ENCODE measurements around the gene RAB22A. TPM values are rescaled to one million over a fixed set of nuclear protein-coding genes. Genes with fewer than 3 reads are reported as not detected.

Gene RAB22A
- total RNA-seq, 4 donors from 2014 or later: 4.2 to 25.9 (median 20.7) TPM

DNA sequence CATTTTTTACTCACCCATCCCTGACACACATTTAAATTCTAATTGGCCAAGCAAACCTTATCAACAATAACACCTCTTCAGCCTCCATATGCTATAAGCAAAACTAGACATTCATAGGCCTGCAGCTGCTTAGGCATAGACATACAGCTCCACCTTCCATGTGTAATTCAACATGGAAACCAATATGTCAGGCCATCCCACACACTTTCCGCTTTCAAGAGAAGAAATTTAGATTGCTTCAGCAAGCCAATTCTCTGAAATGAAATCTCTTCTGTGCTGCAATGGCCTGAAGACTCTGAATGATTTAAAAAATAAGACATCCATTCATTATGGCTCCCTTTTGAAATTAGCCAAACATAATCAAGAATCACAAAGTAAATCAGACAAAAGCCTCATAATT, 4.5 kb upstream of the RAB22A start:
- no peaks in the 10 kb centered on the region for H3K9me3 ChIP-seq
- no peak for DNase-seq
- in situ Hi-C loops (cut with MboI; ENCODE audit: low pct_ligation_motif_present in 1 of 4, low pct_unique_long_range_greater_than_20kb in 1 of 4, low sequenced_read_pairs in 3 of 4): loop anchor here in 1 of 4 donors (25.0 kb wide), 1 partner anchor 107 kb away; no protein-coding TSS in a partner anchor
- TF ChIP-seq POLR2AphosphoS5 (IDR thresholded peaks at IDR 0.05) (no peak), POLR2A (IDR thresholded peaks at IDR 0.05) (no peak), EP300 (IDR thresholded peaks at IDR 0.05; ENCODE audit: low read depth) (no peak)
- TF ChIP-seq, protein P1, sequence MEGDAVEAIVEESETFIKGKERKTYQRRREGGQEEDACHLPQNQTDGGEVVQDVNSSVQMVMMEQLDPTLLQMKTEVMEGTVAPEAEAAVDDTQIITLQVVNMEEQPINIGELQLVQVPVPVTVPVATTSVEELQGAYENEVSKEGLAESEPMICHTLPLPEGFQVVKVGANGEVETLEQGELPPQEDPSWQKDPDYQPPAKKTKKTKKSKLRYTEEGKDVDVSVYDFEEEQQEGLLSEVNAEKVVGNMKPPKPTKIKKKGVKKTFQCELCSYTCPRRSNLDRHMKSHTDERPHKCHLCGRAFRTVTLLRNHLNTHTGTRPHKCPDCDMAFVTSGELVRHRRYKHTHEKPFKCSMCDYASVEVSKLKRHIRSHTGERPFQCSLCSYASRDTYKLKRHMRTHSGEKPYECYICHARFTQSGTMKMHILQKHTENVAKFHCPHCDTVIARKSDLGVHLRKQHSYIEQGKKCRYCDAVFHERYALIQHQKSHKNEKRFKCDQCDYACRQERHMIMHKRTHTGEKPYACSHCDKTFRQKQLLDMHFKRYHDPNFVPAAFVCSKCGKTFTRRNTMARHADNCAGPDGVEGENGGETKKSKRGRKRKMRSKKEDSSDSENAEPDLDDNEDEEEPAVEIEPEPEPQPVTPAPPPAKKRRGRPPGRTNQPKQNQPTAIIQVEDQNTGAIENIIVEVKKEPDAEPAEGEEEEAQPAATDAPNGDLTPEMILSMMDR (IDR thresholded peaks at IDR 0.05): no peak
- WGBS, 2 donors (ENCODE audit: low coverage in 1 of 2): 88 to 95% methylated on average over 1 of the region's 1 CpG
- H3K4me3 ChIP-seq: no peak overlapping the region
- no peaks in the 10 kb centered on the region for H3K27me3 ChIP-seq
- H3K4me1 ChIP-seq: peaks cover 0 to 28% (median 21%) of the 10 kb centered on the region in 4 donors
- H3K27ac ChIP-seq: no peak overlapping the region
- no peaks in the 10 kb centered on the region for H3K36me3 ChIP-seq
- intact Hi-C loops (cut with DNase I; ENCODE audit: low total_unique reads): no loop called here

DNA sequence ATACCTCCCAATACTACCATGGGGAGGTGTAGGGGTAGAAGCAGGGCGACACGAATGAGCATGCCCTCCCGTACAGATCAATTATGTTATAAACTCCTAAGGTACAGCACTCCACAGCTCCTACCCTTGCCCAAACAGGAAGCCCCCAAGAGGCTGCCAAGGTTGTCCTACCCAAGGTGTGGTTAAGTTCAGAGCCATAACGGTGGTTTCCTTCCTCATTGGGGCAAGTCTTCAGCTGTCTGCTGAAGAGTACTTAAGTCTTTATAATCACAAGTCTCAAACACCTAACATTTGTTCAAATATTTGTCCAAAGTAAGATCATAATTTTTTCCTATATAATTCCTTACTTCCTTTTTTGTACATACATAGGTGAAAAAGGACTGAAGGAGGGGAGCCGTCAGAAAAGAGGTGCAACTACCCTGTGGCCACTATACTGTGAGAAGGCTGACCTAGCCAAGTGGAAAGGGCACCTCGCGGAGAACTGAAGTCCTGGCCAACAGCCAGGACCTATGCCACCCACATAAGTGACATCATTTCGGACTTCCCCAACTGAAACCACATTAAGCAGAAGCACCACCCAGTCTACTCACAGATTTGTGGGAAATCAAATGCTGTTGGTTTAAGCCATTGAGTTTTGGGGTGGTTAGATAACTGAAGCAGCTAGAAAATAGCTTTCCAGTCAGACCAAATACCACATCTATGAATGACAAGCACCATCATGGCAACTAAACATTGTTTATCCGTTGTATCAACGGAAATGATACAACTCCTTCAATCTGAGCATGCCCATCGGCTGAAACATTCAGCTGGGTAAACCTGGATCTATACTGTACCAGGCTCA, 2.9 kb upstream of the RAB22A start:
- no peaks in the 10 kb centered on the region for H3K9me3 ChIP-seq
- no peak for TF ChIP-seq EP300 (IDR thresholded peaks at IDR 0.05; ENCODE audit: low read depth)
- no peak for TF ChIP-seq POLR2A (IDR thresholded peaks at IDR 0.05)
- TF ChIP-seq POLR2AphosphoS5 (IDR thresholded peaks at IDR 0.05): no peak
- TF ChIP-seq, protein P1 (IDR thresholded peaks at IDR 0.05): no peak
- WGBS, 2 donors (ENCODE audit: low coverage in 1 of 2): 47% methylated on average over 6 to 11 of the region's 11 CpGs
- DNase-seq: peak; percentile 46
- H3K4me1 ChIP-seq: peaks cover 9 to 43% (median 29%) of the 10 kb centered on the region in 4 donors
- intact Hi-C loops (cut with DNase I; ENCODE audit: low total_unique reads): no loop called here
- H3K36me3 ChIP-seq: no peaks in the 10 kb centered on the region
- in situ Hi-C loops (cut with MboI; ENCODE audit: low pct_ligation_motif_present in 1 of 4, low pct_unique_long_range_greater_than_20kb in 1 of 4, low sequenced_read_pairs in 3 of 4): loop anchor here in 1 of 4 donors (25.0 kb wide), 1 partner anchor 106 kb away; no protein-coding TSS in a partner anchor
- H3K27ac ChIP-seq: peak overlapping the region; percentile 10 to 42 (median 30)
- H3K27me3 ChIP-seq: no peaks in the 10 kb centered on the region
- no peak overlapping the region for H3K4me3 ChIP-seq

DNA sequence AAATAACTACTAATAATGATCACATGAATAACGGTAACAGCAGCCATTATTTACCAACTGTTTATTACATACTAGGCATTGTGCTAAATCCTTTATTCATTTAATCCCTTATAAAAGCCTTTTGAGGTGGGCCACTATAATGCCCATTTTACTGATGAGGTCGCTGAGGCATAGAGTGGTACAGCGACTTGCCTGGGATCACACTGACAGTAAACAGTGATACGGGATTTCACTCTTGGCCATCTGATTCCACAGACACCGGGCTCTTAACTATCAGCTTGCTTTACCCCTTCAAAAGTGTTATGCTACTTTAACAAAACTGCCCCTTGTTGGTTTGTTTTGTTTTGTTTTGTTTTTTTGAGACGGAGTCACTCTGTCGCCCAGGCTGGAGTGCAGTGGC, 2.2 kb upstream of the RAB22A start:
- intact Hi-C loops (cut with DNase I; ENCODE audit: low total_unique reads): no loop called here
- WGBS, 2 donors (ENCODE audit: low coverage in 1 of 2): 83 to 88% methylated on average over 1 to 7 of the region's 7 CpGs
- H3K27ac ChIP-seq: peak overlapping the region; percentile 10 to 42 (median 30)

DNA sequence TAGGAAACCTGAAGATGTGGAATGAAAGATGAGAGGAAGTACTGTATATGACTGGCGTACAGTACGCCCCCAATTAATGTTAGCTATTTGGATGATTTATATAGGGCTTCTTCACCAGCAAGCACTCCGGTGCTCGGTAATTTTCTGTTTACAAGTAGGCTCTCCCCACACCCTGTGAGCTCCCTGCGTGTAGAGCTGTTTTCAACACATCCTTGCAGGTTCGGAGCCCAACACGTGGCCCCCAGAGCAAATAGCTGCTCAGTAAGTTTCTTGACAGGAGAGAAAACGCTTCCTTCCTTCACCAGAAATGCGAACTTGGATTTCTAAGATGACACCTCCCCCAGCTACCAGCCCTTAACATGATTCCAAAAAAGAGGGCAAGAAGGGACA, 1.2 kb upstream of the RAB22A start:
- in situ Hi-C loops (cut with MboI; ENCODE audit: low pct_ligation_motif_present in 1 of 4, low pct_unique_long_range_greater_than_20kb in 1 of 4, low sequenced_read_pairs in 3 of 4): loop anchor here in 1 of 4 donors (25.0 kb wide), 1 partner anchor 104 kb away; no protein-coding TSS in a partner anchor
- DNase-seq: no peak
- Histone ChIP-seq H3K4me3 (peak overlapping the region in 3 of 4 donors; percentile 84 to 98 (median 91)), H3K4me1 (peaks cover 9 to 46% (median 29%) of the 10 kb centered on the region in 4 donors), H3K27me3 (no peaks in the 10 kb centered on the region), H3K9me3 (no peaks in the 10 kb centered on the region), H3K36me3 (peaks cover 0 to 4% (median 0%) of the 10 kb centered on the region in 4 donors), H3K27ac (peak overlapping the region; percentile 83 to 90 (median 84))
- intact Hi-C loops (cut with DNase I; ENCODE audit: low total_unique reads): no loop called here
- 72 to 100% methylated on average over 2 to 9 of the region's 9 CpGs for WGBS, 2 donors (ENCODE audit: low coverage in 1 of 2)
- TF ChIP-seq POLR2AphosphoS5 (IDR thresholded peaks at IDR 0.05): no peak
- TF ChIP-seq, protein P1 (IDR thresholded peaks at IDR 0.05): no peak
- TF ChIP-seq EP300 (IDR thresholded peaks at IDR 0.05; ENCODE audit: low read depth): no peak
- TF ChIP-seq POLR2A (IDR thresholded peaks at IDR 0.05): no peak

More for the DNA sequence above, 2.2 kb upstream of the RAB22A start:
- H3K4me3 ChIP-seq: no peak overlapping the region
- no peaks in the 10 kb centered on the region for H3K9me3 ChIP-seq
- peaks cover 9 to 45% (median 29%) of the 10 kb centered on the region in 4 donors for H3K4me1 ChIP-seq
- TF ChIP-seq EP300 (IDR thresholded peaks at IDR 0.05; ENCODE audit: low read depth): no peak
- TF ChIP-seq POLR2AphosphoS5 (IDR thresholded peaks at IDR 0.05): no peak
- TF ChIP-seq POLR2A (IDR thresholded peaks at IDR 0.05): no peak
- TF ChIP-seq, protein P1 (IDR thresholded peaks at IDR 0.05): no peak
- in situ Hi-C loops (cut with MboI; ENCODE audit: low pct_ligation_motif_present in 1 of 4, low pct_unique_long_range_greater_than_20kb in 1 of 4, low sequenced_read_pairs in 3 of 4): loop anchor here in 1 of 4 donors (25.0 kb wide), 1 partner anchor 105 kb away; no protein-coding TSS in a partner anchor
- no peaks in the 10 kb centered on the region for H3K27me3 ChIP-seq
- no peak for DNase-seq
- no peaks in the 10 kb centered on the region for H3K36me3 ChIP-seq
